H1 (cell line): ENCODE measurements around the gene RGS3. TPM values are rescaled to one million over a fixed set of nuclear protein-coding genes. Genes with fewer than 3 reads are reported as not detected.

Experiments used
- CTCF ChIA-PET: fragments of 300-600 bp; sonication (Branson Sonifier 250); formaldehyde crosslinking; loops from one replicate; lab custom pipeline; 2021; ENCODE audit not compliant: partially characterized antibody; lab: Charles Lee
- POLR2A ChIA-PET: fragments of 300-600 bp; sonication (Branson Sonifier 250); formaldehyde crosslinking; loops from one replicate; lab custom pipeline; 2021; ENCODE audit warnings: inconsistent platforms; ENCODE audit not compliant: partially characterized antibody; lab: Charles Lee
- DNase-seq, 2 experiments: peaks; one replicate each; pipeline versions ENCODE4 v3.0.0 to v3.0.0-alpha.2; 2010 to 2022; ENCODE audit warnings: low spot score in 2 of 2, low read depth in 1 of 2, mixed read lengths in 1 of 2
- FAIRE-seq: peaks from 2 replicates; lab custom pipeline; 2011; peaks lifted over from hg19 to GRCh38; lab: Jason Lieb, UNC
- H2AFZ ChIP-seq: 2 replicates; pipeline ENCODE4 v1.8.1; 2012; ENCODE audit warnings: low read length, inconsistent platforms
- H2AK5ac ChIP-seq: 2 replicates; pipeline ENCODE4 v1.6.1; 2013; ENCODE audit warnings: low read depth, low read length
- H2BK120ac ChIP-seq: replicated peaks from 2 replicates; pipeline ENCODE3; 2013; ENCODE audit warnings: low read depth, low read length, inconsistent platforms
- H2BK12ac ChIP-seq: 2 replicates; pipeline ENCODE4 v1.6.1; 2013; ENCODE audit warnings: low read depth, low read length
- H2BK15ac ChIP-seq: 2 replicates; pipeline ENCODE4 v1.6.1; 2013; ENCODE audit warnings: low read length
- H2BK20ac ChIP-seq: 2 replicates; pipeline ENCODE4 v1.6.1; 2013; ENCODE audit warnings: low read length
- H2BK5ac ChIP-seq: 2 replicates; pipeline ENCODE4 v1.6.1; 2013; ENCODE audit warnings: low read depth, low read length
- H3K14ac ChIP-seq: 2 replicates; pipeline ENCODE4 v1.6.1; 2013; ENCODE audit warnings: inconsistent platforms; ENCODE audit not compliant: insufficient read length
- H3K18ac ChIP-seq: 2 replicates; pipeline ENCODE4 v1.6.1; 2013; ENCODE audit warnings: low read length; ENCODE audit errors: extremely low read depth
- H3K23ac ChIP-seq: 2 replicates; pipeline ENCODE4 v1.6.1; 2013; ENCODE audit warnings: inconsistent platforms; ENCODE audit not compliant: insufficient read length
- H3K23me2 ChIP-seq: 2 replicates; pipeline ENCODE4 v1.6.1; 2013; ENCODE audit warnings: low read depth, low read length
- H3K27ac ChIP-seq: 2 replicates; pipeline ENCODE4 v1.6.1; 2011; ENCODE audit warnings: low read depth, low read length, inconsistent platforms
- H3K27me3 ChIP-seq, 4 experiments: replicated peaks in 1 of 4; 1 replicate in 1 of 4; 2 replicates in 3 of 4; pipeline versions ENCODE4 v1.6.1 to v1.8.1; 2011 to 2013; ENCODE audit warnings: low read length in 3 of 4, mild to moderate bottlenecking in 3 of 4, inconsistent platforms in 2 of 4, mixed read lengths in 2 of 4, moderate library complexity in 1 of 4; ENCODE audit not compliant: control insufficient read depth in 3 of 4, insufficient read depth in 3 of 4; ENCODE audit errors: extremely low read depth in 1 of 4
- H3K36me3 ChIP-seq, 4 experiments: 2 replicates each; pipeline versions ENCODE4 v1.6.1 to v1.8.1; 2011 to 2013; ENCODE audit warnings: mild to moderate bottlenecking in 4 of 4, low read length in 3 of 4, moderate library complexity in 2 of 4, control low read depth in 1 of 4, inconsistent platforms in 1 of 4; ENCODE audit not compliant: insufficient read depth in 4 of 4, control insufficient read depth in 2 of 4
- H3K4ac ChIP-seq: replicated peaks from 2 replicates; pipeline ENCODE3; 2013; ENCODE audit warnings: low read length, low read depth, mixed read lengths, inconsistent platforms; ENCODE audit not compliant: insufficient read length
- H3K4me1 ChIP-seq, 4 experiments: replicated peaks in 1 of 4; 1 replicate in 1 of 4; 2 replicates in 3 of 4; pipeline versions ENCODE4 v1.6.1 to v1.8.1; 2011 to 2013; ENCODE audit warnings: low read length in 3 of 4, inconsistent platforms in 2 of 4, mixed read lengths in 1 of 4; ENCODE audit not compliant: insufficient read depth in 4 of 4, control insufficient read depth in 3 of 4
- H3K4me2 ChIP-seq, 2 experiments: 2 replicates each; pipeline versions ENCODE4 v1.6.1 to v1.8.1; 2011 to 2013; ENCODE audit warnings: low read depth in 2 of 2, low read length in 2 of 2, control low read depth in 1 of 2, inconsistent platforms in 1 of 2, mild to moderate bottlenecking in 1 of 2; ENCODE audit not compliant: insufficient read depth in 1 of 2
- H3K4me3 ChIP-seq, 4 experiments: fragments of 200-600, 300-600 bp in 1 of 4; sonication (generic), shearing (Covaris generic), sonication (Bioruptor Twin) in 1 of 4; 2 replicates each; pipeline versions ENCODE4 v1.5.1 to v1.8.1; 2011 to 2016; ENCODE audit warnings: low read length in 4 of 4, low read depth in 3 of 4, control low read depth in 2 of 4, inconsistent platforms in 2 of 4, mild to moderate bottlenecking in 2 of 4, mixed read lengths in 1 of 4, moderate library complexity in 1 of 4; ENCODE audit not compliant: insufficient read depth in 2 of 4; ENCODE audit errors: extremely low read depth in 1 of 4
- H3K56ac ChIP-seq: replicated peaks from 2 replicates; pipeline ENCODE3; 2013; ENCODE audit warnings: low read depth, mild to moderate bottlenecking, mixed read lengths, low read length, inconsistent platforms; ENCODE audit not compliant: insufficient read length
- H3K79me1 ChIP-seq: 2 replicates; pipeline ENCODE4 v1.6.1; 2013; ENCODE audit warnings: low read depth, low read length, control low read depth
- H3K79me2 ChIP-seq, 2 experiments: 2 replicates each; pipeline versions ENCODE4 v1.6.1 to v1.8.1; 2012 to 2013; ENCODE audit warnings: low read length in 2 of 2, mild to moderate bottlenecking in 2 of 2, inconsistent platforms in 1 of 2; ENCODE audit not compliant: insufficient read depth in 2 of 2, control insufficient read depth in 1 of 2
- H3K9ac ChIP-seq, 4 experiments: replicated peaks in 1 of 4; 1 replicate in 1 of 4; 2 replicates in 3 of 4; pipeline versions ENCODE4 v1.6.1 to v1.8.1; 2011 to 2013; ENCODE audit warnings: low read depth in 3 of 4, low read length in 3 of 4, control low read depth in 2 of 4, mild to moderate bottlenecking in 2 of 4, moderate library complexity in 2 of 4, inconsistent platforms in 1 of 4; ENCODE audit errors: extremely low read depth in 1 of 4
- H3K9me3 ChIP-seq, 2 experiments: 2 replicates each; pipeline versions ENCODE4 v1.6.1 to v1.8.1; 2012 to 2013; ENCODE audit warnings: mild to moderate bottlenecking in 2 of 2, moderate library complexity in 2 of 2, control low read depth in 1 of 2, inconsistent platforms in 1 of 2, low read depth in 1 of 2, low read length in 1 of 2, mixed read lengths in 1 of 2; ENCODE audit not compliant: insufficient read depth in 2 of 2
- H4K20me1 ChIP-seq, 2 experiments: replicated peaks in 1 of 2; 2 replicates each; pipeline versions ENCODE3 to v1.8.1; 2011 to 2013; ENCODE audit warnings: inconsistent platforms in 2 of 2, low read length in 2 of 2, mild to moderate bottlenecking in 1 of 2; ENCODE audit not compliant: insufficient read depth in 2 of 2, control insufficient read depth in 1 of 2
- H4K5ac ChIP-seq: 2 replicates; pipeline ENCODE4 v1.6.1; 2013; ENCODE audit warnings: low read length, low read depth, mixed read lengths, inconsistent platforms; ENCODE audit not compliant: insufficient read length
- H4K8ac ChIP-seq: 2 replicates; pipeline ENCODE4 v1.8.0; 2013; ENCODE audit warnings: mild to moderate bottlenecking, moderate library complexity, low read length, inconsistent platforms; ENCODE audit not compliant: insufficient read depth; ENCODE audit errors: extremely low read depth
- H4K91ac ChIP-seq: replicated peaks from 2 replicates; pipeline ENCODE3; 2013; ENCODE audit warnings: low read length, mixed read lengths, inconsistent platforms; ENCODE audit not compliant: insufficient read length
- BRCA1 ChIP-seq: IDR thresholded peaks from 2 replicates; pipeline ENCODE4 v1.6.1; 2012; ENCODE audit warnings: low read depth, low read length, improper control_type of control experiment
- CBX8 ChIP-seq: fragments of 300-800, 300-1000 bp; sonication (generic); IDR thresholded peaks from 2 replicates; pipeline ENCODE4 v1.7.1; 2016; ENCODE audit warnings: low read depth, low read length, borderline replicate concordance
- CHD1 ChIP-seq: IDR thresholded peaks from 2 replicates; pipeline ENCODE4 v1.6.1; 2012; ENCODE audit warnings: low read depth, low read length, improper control_type of control experiment
- JUN ChIP-seq: IDR thresholded peaks from 2 replicates; pipeline ENCODE4 v1.6.1; 2011; ENCODE audit warnings: low read depth, mild to moderate bottlenecking, improper control_type of control experiment, low read length
- POLR2A ChIP-seq, 2 experiments: IDR thresholded peaks; 1 replicate in 1 of 2; 2 replicates in 1 of 2; pipeline ENCODE4 v1.6.1; 2011; ENCODE audit warnings: low read depth in 2 of 2, low read length in 2 of 2, mild to moderate bottlenecking in 2 of 2; ENCODE audit errors: control extremely low read depth in 1 of 2
- POU5F1 ChIP-seq: IDR thresholded peaks from 2 replicates; pipeline ENCODE4 v1.6.1; 2011; ENCODE audit warnings: low read depth, mild to moderate bottlenecking, low read length, moderate library complexity
- RBBP5 ChIP-seq: IDR thresholded peaks from 2 replicates; pipeline ENCODE4 v1.7.1; 2012; ENCODE audit warnings: low read depth, mild to moderate bottlenecking, inconsistent platforms, low read length, moderate library complexity, borderline replicate concordance
- RNF2 ChIP-seq: fragments of 200-900, 300-1000 bp; sonication (generic); IDR thresholded peaks from 2 replicates; pipeline ENCODE4 v1.7.1; 2016; ENCODE audit warnings: borderline replicate concordance, low read depth, mild to moderate bottlenecking, antibody characterized with exemption, low read length; ENCODE audit not compliant: poor library complexity, severe bottlenecking; ENCODE audit errors: missing control alignments
- SIRT6 ChIP-seq: IDR thresholded peaks from one replicate; pipeline ENCODE4 v1.7.1; 2012; ENCODE audit warnings: low read length, inconsistent platforms
- SP1 ChIP-seq: IDR thresholded peaks from 2 replicates; pipeline ENCODE4 v1.6.1; 2011; ENCODE audit warnings: low read depth, low read length
- SP2 ChIP-seq: IDR thresholded peaks from 2 replicates; pipeline ENCODE4 v1.6.1; 2012; ENCODE audit warnings: mild to moderate bottlenecking, low read length, inconsistent platforms
- TAF1 ChIP-seq: IDR thresholded peaks from 2 replicates; pipeline ENCODE4 v1.6.1; 2011; ENCODE audit warnings: mild to moderate bottlenecking, low read depth, low read length
- TAF7 ChIP-seq: optimal IDR thresholded peaks from 2 replicates; pipeline ENCODE3; 2011; ENCODE audit warnings: low read depth, mild to moderate bottlenecking, inconsistent platforms, low read length, moderate library complexity, borderline replicate concordance
- WGBS, 2 experiments: shearing (Covaris generic) in 1 of 2; methylation state at CpG; one replicate each; pipeline versions ENCODE4 v1.1.6 to v1.1.7; 2013 to 2015; ENCODE audit warnings: low lambda C conversion rate in 2 of 2, mixed read lengths in 2 of 2, inconsistent platforms in 1 of 2, low coverage in 1 of 2, missing lambda C conversion rate in 1 of 2; ENCODE audit not compliant: insufficient replicate concordance in 2 of 2, insufficient coverage in 1 of 2, insufficient read length in 1 of 2; ENCODE audit errors: extremely low coverage in 1 of 2, missing lambda C conversion rate in 1 of 2; 5-methylcytosine and 5-hydroxymethylcytosine counted together
- polyA plus RNA-seq, 7 experiments: library from polyadenylated mRNA; depleted of rRNA in 3 of 7; stranded (reverse) in 5 of 7; unstranded in 2 of 7; fragments of >200 nt in 5 of 7; fragments of 200-250 nt in 2 of 7; gene quantifications; 1 replicate in 5 of 7; 2 replicates in 1 of 7; 4 replicates in 1 of 7; pipeline versions ENCODE4 v1.2.1 to v1.2.3, GENCODE V29; 2011 to 2013; ENCODE audit warnings: missing spikeins in 2 of 7, mixed read lengths in 2 of 7
- total RNA-seq: library from RNA; stranded (reverse); fragmentation: NEBNext Ultra II Directional; extraction: Animal tissue kit (Norgen Biotek cat#: 25700); gene quantifications from 2 replicates; pipeline ENCODE4 v1.2.1, GENCODE V29; 2021
- TF ChIP-seq, protein P1 (sequence below): IDR thresholded peaks from 2 replicates; pipeline ENCODE4 v1.6.1; 2012; ENCODE audit warnings: low read length, inconsistent platforms

RGS3 gene
- total and polyA plus RNA-seq, 2 of the 8 experiments (the other 6 are each of a cell fraction or from before 2014, with no cell fraction given): 12.6 to 18.2 TPM

DNA sequence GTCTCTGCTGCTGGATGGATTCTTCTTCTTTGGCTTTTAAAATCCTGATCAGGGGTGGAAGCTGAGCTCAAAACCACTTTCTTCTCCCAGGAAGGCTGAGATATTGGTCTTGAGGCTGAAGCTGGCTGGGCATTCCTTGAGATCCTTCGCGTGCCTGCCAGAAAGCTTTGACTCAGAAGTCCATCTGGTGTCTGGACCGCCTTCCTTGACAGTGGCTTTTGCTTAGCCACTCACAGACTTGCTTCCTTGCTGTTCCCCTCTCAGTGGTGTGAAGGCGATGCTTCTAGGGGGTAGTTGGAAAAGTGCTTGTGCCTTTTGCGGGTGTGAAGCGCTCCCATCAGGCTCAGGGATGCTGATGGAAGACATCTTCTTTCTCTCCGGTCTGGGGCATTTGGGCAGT, 45.9 kb downstream of the RGS3 start:
- H2BK20ac ChIP-seq: no peak overlapping the region
- CTCF ChIA-PET: interaction anchor here (0.8 to 4.1 kb wide), 10 partner anchors 12 to 148 kb away, joined by 4 to 67 read pairs (median 6); no protein-coding TSS in a partner anchor
- FAIRE-seq: no peak
- TF ChIP-seq POU5F1: no peak
- no peak for TF ChIP-seq RNF2
- TF ChIP-seq SP2: no peak
- no peak for TF ChIP-seq RBBP5
- no peak for TF ChIP-seq SP1
- TF ChIP-seq JUN: no peak
- no peak for TF ChIP-seq POLR2A (IDR thresholded peaks at IDR 0.05; ENCODE audit: control extremely low read depth in 1 of 2, low read depth in 2 of 2, low read length in 2 of 2)
- TF ChIP-seq, protein P1, sequence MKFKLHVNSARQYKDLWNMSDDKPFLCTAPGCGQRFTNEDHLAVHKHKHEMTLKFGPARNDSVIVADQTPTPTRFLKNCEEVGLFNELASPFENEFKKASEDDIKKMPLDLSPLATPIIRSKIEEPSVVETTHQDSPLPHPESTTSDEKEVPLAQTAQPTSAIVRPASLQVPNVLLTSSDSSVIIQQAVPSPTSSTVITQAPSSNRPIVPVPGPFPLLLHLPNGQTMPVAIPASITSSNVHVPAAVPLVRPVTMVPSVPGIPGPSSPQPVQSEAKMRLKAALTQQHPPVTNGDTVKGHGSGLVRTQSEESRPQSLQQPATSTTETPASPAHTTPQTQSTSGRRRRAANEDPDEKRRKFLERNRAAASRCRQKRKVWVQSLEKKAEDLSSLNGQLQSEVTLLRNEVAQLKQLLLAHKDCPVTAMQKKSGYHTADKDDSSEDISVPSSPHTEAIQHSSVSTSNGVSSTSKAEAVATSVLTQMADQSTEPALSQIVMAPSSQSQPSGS: no peak
- TF ChIP-seq SIRT6: no peak
- no peak for TF ChIP-seq CBX8
- TF ChIP-seq TAF1: no peak
- TF ChIP-seq TAF7: no peak
- no peak for TF ChIP-seq BRCA1
- TF ChIP-seq CHD1: no peak

More for the DNA sequence above, 45.9 kb downstream of the RGS3 start:
- H3K79me2 ChIP-seq: no peaks in the 10 kb centered on the region
- DNase-seq: no peak
- no peak overlapping the region for H3K27ac ChIP-seq
- H3K14ac ChIP-seq: no peak overlapping the region
- H3K27me3 ChIP-seq: no peaks in the 10 kb centered on the region
- POLR2A ChIA-PET: no interaction called here
- H4K91ac ChIP-seq: no peak overlapping the region
- no peak overlapping the region for H3K23ac ChIP-seq
- no peaks in the 10 kb centered on the region for H4K20me1 ChIP-seq
- no peak overlapping the region for H2AK5ac ChIP-seq
- no peak overlapping the region for H2AFZ ChIP-seq
- H3K4ac ChIP-seq: no peak overlapping the region
- no peak overlapping the region for H3K4me2 ChIP-seq
- H2BK120ac ChIP-seq: no peak overlapping the region
- H3K36me3 ChIP-seq: no peaks in the 10 kb centered on the region
- H4K5ac ChIP-seq: no peak overlapping the region
- no peak overlapping the region for H4K8ac ChIP-seq
- H3K9me3 ChIP-seq: no peaks in the 10 kb centered on the region
- no peak overlapping the region for H2BK5ac ChIP-seq
- no peak overlapping the region for H3K9ac ChIP-seq
- H3K4me3 ChIP-seq: no peak overlapping the region
- H3K18ac ChIP-seq: no peak overlapping the region
- H3K23me2 ChIP-seq: no peaks in the 10 kb centered on the region
- H2BK15ac ChIP-seq: no peak overlapping the region
- H3K56ac ChIP-seq: no peak overlapping the region
- H3K79me1 ChIP-seq: 0 out of 2 replicates have a peak, but pooled peaks cover under 1% of the 10 kb centered on the region
- H2BK12ac ChIP-seq: no peak overlapping the region
- H3K4me1 ChIP-seq: peaks cover 3 to 9% (median 7%) of the 10 kb centered on the region in 4 experiments
- 94% methylated on average over 7 of the region's 7 CpGs; no CpG with 5 or more reads in 1 of the 2 experiments for WGBS, 2 experiments
